Epidermal melanocyte (primary cell): ENCODE results near the gene BRMS1L.
"Not testable (repeated sequence)": the region's sequence is repeated elsewhere in the genome, so short reads cannot be mapped to it uniquely, and the experiment has no call there.

ENCODE experiments used
- DNase-seq: peaks from one replicate; pipeline ENCODE4 v3.0.0; 2011; ENCODE audit warnings: low spot score; ENCODE audit not compliant: insufficient read length

The BRMS1L gene

GRCh38 chr14:35826218-35826951 is at the start of gene BRMS1L:
TSS of gene BRMS1L (plus strand) at chr14:35826338. CDS start at chr14:35826517, 179 bp downstream.
- DNase-seq = peak; percentile 95

- DNase-seq = no peak
These were observed 49.3 kb upstream of the BRMS1L start for GRCh38 chr14:35776823-35777222.

- DNase-seq = not testable (repeated sequence)
These were observed 48.6 kb upstream of the BRMS1L start for GRCh38 chr14:35777550-35777949.

GRCh38 chr14:35779368-35779767 is 46.8 kb upstream of the BRMS1L start:
- DNase-seq = no peak

- no peak for DNase-seq
These were observed 42.4 kb upstream of the BRMS1L start for GRCh38 chr14:35783699-35784098.

- DNase-seq = no peak
These were observed 39.3 kb upstream of the BRMS1L start for GRCh38 chr14:35786856-35787255.

GRCh38 chr14:35789651-35790050 is 36.5 kb upstream of the BRMS1L start:
- no peak for DNase-seq

- DNase-seq = no peak
These were observed 28.3 kb upstream of the BRMS1L start for GRCh38 chr14:35797796-35798195.

- no peak for DNase-seq
These were observed 19.9 kb upstream of the BRMS1L start for GRCh38 chr14:35806006-35806907.

- no peak for DNase-seq
These were observed 18.8 kb upstream of the BRMS1L start for GRCh38 chr14:35807131-35807961.

- DNase-seq = no peak
These were observed 18.0 kb upstream of the BRMS1L start for GRCh38 chr14:35808076-35808637.

- peak; percentile 60 for DNase-seq
These were observed 17.2 kb upstream of the BRMS1L start, which contains the start of gene RALGAPA1 for GRCh38 chr14:35808638-35809563. TSS of gene RALGAPA1 (minus strand) at chr14:35809295. CDS start at chr14:35808835, 460 bp downstream.

GRCh38 chr14:35809597-35809996 is 16.5 kb upstream of the BRMS1L start:
- no peak for DNase-seq

GRCh38 chr14:35810963-35811362 is 15.2 kb upstream of the BRMS1L start:
- DNase-seq = no peak

GRCh38 chr14:35814371-35815005 is 11.7 kb upstream of the BRMS1L start:
- DNase-seq = no peak

- DNase-seq = peak; percentile 72
These were observed 7.6 kb upstream of the BRMS1L start for GRCh38 chr14:35818346-35819115.

GRCh38 chr14:35819591-35820540 is 6.3 kb upstream of the BRMS1L start:
- DNase-seq = no peak
